HepG2 (cell line): ENCODE data around the gene SYVN1. TPM values are rescaled to one million over a fixed set of nuclear protein-coding genes. Genes with fewer than 3 reads are reported as not detected.
A peak's percentile ranks its signal among the peaks of the same experiment; 100 is the strongest.

Experiments used
- ATAC-seq: fragments of 200-7000 bp; cut with Tn5 transposase; 3 replicates; pipeline ENCODE4 v1.9.1; 2020; ENCODE audit warnings: mild to moderate bottlenecking, moderate library complexity
- BruUV-seq: library from RNA; stranded (reverse); fragments of 400-500 nt; replicated peaks from 2 replicates; lab custom pipeline; 2021; lab: Mats Ljungman, UMichigan
- CTCF ChIA-PET: fragments of 300-600 bp; formaldehyde crosslinking; extraction: SDS; loops from one replicate; lab custom pipeline; 2021; ENCODE audit warnings: low total read pairs, inconsistent platforms, low intra/inter-chr PET ratio; lab: Yijun Ruan, JAX
- POLR2A ChIA-PET: fragments of 350-600 bp; sonication (Branson Sonifier 250); formaldehyde crosslinking; loops from one replicate; lab custom pipeline; 2020; ENCODE audit warnings: antibody characterized with exemption, inconsistent platforms; lab: Yijun Ruan, JAX
- DNase-seq: peaks from one replicate; pipeline ENCODE4 v3.0.0-alpha.2; 2015; ENCODE audit warnings: low spot score
- FAIRE-seq: peaks from 3 replicates; lab custom pipeline; 2011; peaks lifted over from hg19 to GRCh38; lab: Jason Lieb, UNC
- H2AFZ ChIP-seq: one replicate; pipeline ENCODE4 v1.6.1; 2011; ENCODE audit warnings: low read length, inconsistent platforms
- H3K27ac ChIP-seq: fragments of 300-600 bp; 3 replicates; pipeline ENCODE4 v1.8.0; 2011; ENCODE audit warnings: mixed run types, mild to moderate bottlenecking, mixed read lengths, low read length, inconsistent platforms; ENCODE audit not compliant: insufficient read depth; ENCODE audit errors: extremely low read length
- H3K27me3 ChIP-seq, 2 experiments: fragments of 200-600 bp in 1 of 2; 2 replicates in 1 of 2; 3 replicates in 1 of 2; pipeline versions ENCODE4 v1.6.0 to v1.8.0; 2011; ENCODE audit warnings: low read length in 2 of 2, mild to moderate bottlenecking in 2 of 2, moderate library complexity in 2 of 2, inconsistent platforms in 1 of 2; ENCODE audit not compliant: insufficient read depth in 2 of 2, control insufficient read depth in 1 of 2
- H3K36me3 ChIP-seq, 2 experiments: fragments of 200-600 bp in 1 of 2; replicated peaks in 1 of 2; 2 replicates in 1 of 2; 3 replicates in 1 of 2; pipeline versions ENCODE4 v1.5.1 to v1.8.0; 2011; ENCODE audit warnings: low read length in 2 of 2, inconsistent platforms in 1 of 2; ENCODE audit not compliant: insufficient read depth in 2 of 2, control insufficient read depth in 1 of 2
- H3K4me1 ChIP-seq: 2 replicates; pipeline ENCODE4 v1.5.1; 2012; ENCODE audit warnings: low read length, inconsistent platforms; ENCODE audit not compliant: insufficient read depth
- H3K4me2 ChIP-seq: 2 replicates; pipeline ENCODE4 v1.6.0; 2011; ENCODE audit warnings: low read depth, low read length, inconsistent platforms
- H3K4me3 ChIP-seq, 3 experiments: fragments of 200-600 bp in 1 of 3; sonication (generic), shearing (Covaris generic) in 1 of 3; replicated peaks in 1 of 3; 2 replicates each; pipeline ENCODE4 v1.5.1; 2011 to 2016; ENCODE audit warnings: low read length in 3 of 3, inconsistent platforms in 2 of 3, low read depth in 2 of 3, mild to moderate bottlenecking in 2 of 3, control low read depth in 1 of 3, mixed read lengths in 1 of 3; ENCODE audit not compliant: insufficient read depth in 1 of 3
- H3K79me2 ChIP-seq: one replicate; pipeline ENCODE4 v1.6.1; 2011; ENCODE audit warnings: low read length, inconsistent platforms; ENCODE audit not compliant: insufficient read depth
- H3K9ac ChIP-seq: 2 replicates; pipeline ENCODE4 v1.6.0; 2011; ENCODE audit warnings: mild to moderate bottlenecking, low read depth, low read length, inconsistent platforms; ENCODE audit not compliant: insufficient read depth
- H3K9me3 ChIP-seq: 2 replicates; pipeline ENCODE4 v1.5.1; 2012; ENCODE audit warnings: mild to moderate bottlenecking, low read length
- H4K20me1 ChIP-seq: 2 replicates; pipeline ENCODE4 v1.6.0; 2011; ENCODE audit warnings: inconsistent platforms, mild to moderate bottlenecking, low read length, moderate library complexity; ENCODE audit not compliant: insufficient read depth
- SMAD9 ChIP-seq: sonication (generic); formaldehyde crosslinking; IDR thresholded peaks from 2 replicates; pipeline ENCODE4 v1.5.1; 2020; ENCODE audit warnings: mild to moderate bottlenecking, missing genetic modification reagents
- THAP7 ChIP-seq: sonication (generic); formaldehyde crosslinking; IDR thresholded peaks from 2 replicates; pipeline ENCODE4 v1.8.1; 2023; ENCODE audit warnings: mild to moderate bottlenecking, missing genetic modification reagents
- ZNF850 ChIP-seq: sonication (generic); formaldehyde crosslinking; conservative IDR thresholded peaks from 2 replicates; pipeline ENCODE4 v1.9.0; 2021; ENCODE audit warnings: mild to moderate bottlenecking, missing genetic modification reagents
- WGBS: methylation state at CpG from one replicate; pipeline ENCODE4 v1.1.6; 2017; ENCODE audit warnings: low lambda C conversion rate; 5-methylcytosine and 5-hydroxymethylcytosine counted together
- in situ Hi-C: cut with HindIII; loops from 2 replicates; pipeline ENCODE4 v1.10.0; 2017; ENCODE audit warnings: low pct_unique_long_range_greater_than_20kb; ENCODE audit not compliant: extremely low pct_ligation_motif_present
- intact Hi-C: fragments of 100-400 bp; cut with micrococcal nuclease; formaldehyde crosslinking; loops from one replicate; pipeline ENCODE4 v1.10.0; 2022; ENCODE audit not compliant: unreplicated experiment
- polyA plus RNA-seq, 8 experiments: library from polyadenylated mRNA; depleted of rRNA in 3 of 8; stranded (reverse) in 7 of 8; unstranded in 1 of 8; fragments of >200 nt; fragmentation: Illumina TruSeq in 4 of 8; extraction: Trizol in 4 of 8; gene quantifications; 2 replicates each; pipeline versions ENCODE4 v1.2.1 to v1.2.3, GENCODE V29; 2011 to 2016; ENCODE audit warnings: low read depth in 4 of 8, missing spikeins in 1 of 8, mixed read lengths in 1 of 8; ENCODE audit not compliant: insufficient read depth in 1 of 8
- total RNA-seq, 5 experiments: library from RNA; depleted of rRNA; stranded (reverse); fragments of >200 nt; fragmentation: Illumina TruSeq; extraction: Trizol; gene quantifications; 2 replicates each; pipeline ENCODE4 v1.2.3, GENCODE V29; 2016; ENCODE audit warnings: low read depth in 1 of 5
- TF ChIP-seq, protein P1 (sequence below): IDR thresholded peaks from 2 replicates; pipeline ENCODE4 v1.6.1; 2018; ENCODE audit warnings: missing genetic modification reagents, mild to moderate bottlenecking, missing compliant biosample characterization
- TF ChIP-seq, protein P2 (sequence below): sonication (generic); formaldehyde crosslinking; IDR thresholded peaks from 2 replicates; pipeline ENCODE4 v1.4.0; 2020; ENCODE audit warnings: low read depth, mild to moderate bottlenecking, missing genetic modification reagents

The SYVN1 gene
- total and polyA plus RNA-seq, 2 of the 13 experiments (the other 11 are each of a cell fraction or from before 2014, with no cell fraction given): 10.3 to 22.5 TPM

DNA sequence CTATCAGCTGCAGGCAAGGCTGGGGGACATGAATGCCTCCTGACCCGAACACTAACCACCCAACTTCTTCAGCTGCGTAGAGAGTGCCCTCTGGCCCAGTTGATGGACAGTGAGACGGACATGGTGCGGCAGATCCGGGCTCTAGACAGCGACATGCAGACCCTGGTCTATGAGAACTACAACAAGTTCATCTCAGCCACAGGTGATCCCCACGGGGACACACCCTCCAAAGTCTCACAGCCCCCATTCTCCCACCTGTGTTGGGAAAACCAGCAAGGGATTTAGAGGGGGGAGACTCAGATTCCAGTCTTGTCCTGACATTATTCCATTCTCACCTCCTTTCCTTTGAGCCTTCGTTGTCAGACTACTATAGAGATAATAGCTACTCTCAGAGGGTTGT lies 37.4 kb downstream of the SYVN1 start:
- peaks cover 0 to 4% of the 10 kb centered on the region in 2 experiments; a peak in 1 of 5 replicates for H3K36me3 ChIP-seq
- no peak for ATAC-seq
- WGBS: 89% methylated on average over 1 of the region's 8 CpGs
- intact Hi-C loops (loop anchor here (2.0 kb wide), 1 partner anchor 14 kb away; the partner anchor contains the start of gene TM7SF2), in situ Hi-C loops (no loop called here)
- ChIA-PET CTCF (no interaction called here), POLR2A (interaction anchor here (0.6 to 8.1 kb wide), 24 partner anchors 15 to 380 kb away, joined by 3 to 86 read pairs (median 4); partner anchors contain the start of genes ARL2, BATF2, CAPN1 and FAU)
- peaks cover 5% of the 10 kb centered on the region for H3K79me2 ChIP-seq
- peak overlapping the region; percentile 93 for H3K27ac ChIP-seq
- H3K9ac ChIP-seq: peak overlapping the region; percentile 83
- no peak overlapping the region for H2AFZ ChIP-seq
- DNase-seq: no peak
- TF ChIP-seq ZNF850 (CRISPR knock-in tag) (0 out of 2 replicates have a peak, but pooled peaks have one; percentile 3), THAP7 (CRISPR knock-in tag) (0 out of 2 replicates have a peak, but pooled peaks have one; percentile 39), SMAD9 (CRISPR knock-in tag) (no peak)
- TF ChIP-seq, protein P1, sequence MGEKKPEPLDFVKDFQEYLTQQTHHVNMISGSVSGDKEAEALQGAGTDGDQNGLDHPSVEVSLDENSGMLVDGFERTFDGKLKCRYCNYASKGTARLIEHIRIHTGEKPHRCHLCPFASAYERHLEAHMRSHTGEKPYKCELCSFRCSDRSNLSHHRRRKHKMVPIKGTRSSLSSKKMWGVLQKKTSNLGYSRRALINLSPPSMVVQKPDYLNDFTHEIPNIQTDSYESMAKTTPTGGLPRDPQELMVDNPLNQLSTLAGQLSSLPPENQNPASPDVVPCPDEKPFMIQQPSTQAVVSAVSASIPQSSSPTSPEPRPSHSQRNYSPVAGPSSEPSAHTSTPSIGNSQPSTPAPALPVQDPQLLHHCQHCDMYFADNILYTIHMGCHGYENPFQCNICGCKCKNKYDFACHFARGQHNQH: 0 out of 2 replicates have a peak, but pooled peaks have one; percentile 35
- TF ChIP-seq, protein P2, sequence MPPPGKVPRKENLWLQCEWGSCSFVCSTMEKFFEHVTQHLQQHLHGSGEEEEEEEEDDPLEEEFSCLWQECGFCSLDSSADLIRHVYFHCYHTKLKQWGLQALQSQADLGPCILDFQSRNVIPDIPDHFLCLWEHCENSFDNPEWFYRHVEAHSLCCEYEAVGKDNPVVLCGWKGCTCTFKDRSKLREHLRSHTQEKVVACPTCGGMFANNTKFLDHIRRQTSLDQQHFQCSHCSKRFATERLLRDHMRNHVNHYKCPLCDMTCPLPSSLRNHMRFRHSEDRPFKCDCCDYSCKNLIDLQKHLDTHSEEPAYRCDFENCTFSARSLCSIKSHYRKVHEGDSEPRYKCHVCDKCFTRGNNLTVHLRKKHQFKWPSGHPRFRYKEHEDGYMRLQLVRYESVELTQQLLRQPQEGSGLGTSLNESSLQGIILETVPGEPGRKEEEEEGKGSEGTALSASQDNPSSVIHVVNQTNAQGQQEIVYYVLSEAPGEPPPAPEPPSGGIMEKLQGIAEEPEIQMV (CRISPR knock-in tag): no peak
- H3K4me2 ChIP-seq: peak overlapping the region; percentile 98
- no peak for FAIRE-seq
- no peaks in the 10 kb centered on the region; a peak in 1 of 5 replicates for H3K27me3 ChIP-seq
- BruUV-seq: TSS peak; percentile 56
- H3K4me3 ChIP-seq: peak overlapping the region; percentile 78 to 85 (median 83)
- no peaks in the 10 kb centered on the region for H3K9me3 ChIP-seq
- H4K20me1 ChIP-seq: no peaks in the 10 kb centered on the region
- H3K4me1 ChIP-seq: peaks cover 50% of the 10 kb centered on the region
